ENCODE results near the gene IREB2.

GRCh38 chr15:78432664-78433063, 5.4 kb upstream of the IREB2 start:
- no peak for TF ChIP-seq POLR2A (IDR thresholded peaks at IDR 0.05; ENCODE audit: low read depth)
- TF ChIP-seq POLR2AphosphoS5 (IDR thresholded peaks at IDR 0.05) = no peak
- TF ChIP-seq CTCF (IDR thresholded peaks at IDR 0.05) = no peak
- TF ChIP-seq EP300 (IDR thresholded peaks at IDR 0.05) = no peak

Data from esophagus muscularis mucosa (tissue), 4 donors.